Fibroblast of skin of left biceps (primary cell): ENCODE measurements around the gene ATP5PD.

Source experiments
- DNase-seq, 2 experiments: peaks; one replicate each; pipeline ENCODE4 v3.0.0-alpha.2; 2013; ENCODE audit warnings: low read depth in 2 of 2

The ATP5PD gene

DNA sequence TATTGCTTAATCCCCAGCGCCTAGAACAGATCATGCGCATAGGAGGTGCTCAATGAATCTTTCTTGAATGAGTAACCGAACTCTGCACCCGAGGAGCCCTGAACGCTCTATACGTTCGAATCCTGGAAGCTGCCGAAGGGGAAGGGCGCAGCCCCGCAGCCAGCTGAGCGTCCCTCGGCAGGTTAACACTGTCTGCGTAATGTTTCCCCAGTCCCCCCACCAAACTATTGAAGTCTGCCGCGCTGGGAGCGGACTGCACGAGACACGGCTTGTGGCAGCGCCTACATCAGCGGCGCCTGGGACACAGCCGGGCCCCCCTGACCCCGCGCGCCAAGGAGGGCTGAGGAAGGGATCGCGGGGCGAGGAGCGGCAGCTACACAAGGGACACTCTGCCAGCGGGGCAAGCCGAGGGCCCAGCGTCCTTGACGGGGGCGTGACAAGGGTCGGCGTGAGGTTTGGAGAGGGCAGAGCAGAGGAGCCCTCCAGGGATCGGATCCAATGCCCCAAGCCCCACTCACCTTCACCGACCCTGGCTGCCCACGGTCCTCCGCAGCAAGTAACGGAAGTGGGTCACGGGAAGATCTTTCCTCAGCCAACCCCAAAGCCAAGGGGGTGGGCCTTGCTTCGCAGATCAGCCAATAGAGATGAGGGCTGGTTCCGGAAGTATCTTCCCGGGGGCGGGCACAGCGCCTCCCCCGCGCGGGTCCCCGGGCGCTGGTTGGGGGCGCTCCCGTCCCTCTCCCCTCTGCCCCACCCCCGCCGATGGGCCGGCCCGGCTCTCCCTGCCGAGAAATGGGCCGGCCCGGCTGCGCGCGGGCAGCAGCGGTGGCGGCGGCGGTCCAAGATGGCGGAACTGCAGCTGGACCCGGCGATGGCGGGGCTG lies at the start of gene ATP5PD, which contains the start of gene KCTD2:
TSS of gene ATP5PD (minus strand) at position 563 of the 883 bp plus-strand sequence. CDS start 4,319 bp downstream, outside the sequence.
TSS of gene KCTD2 (plus strand) at position 819 of the 883 bp plus-strand sequence. CDS start at position 845, 26 bp downstream.
- DNase-seq: peak; percentile 90 to 91

DNA sequence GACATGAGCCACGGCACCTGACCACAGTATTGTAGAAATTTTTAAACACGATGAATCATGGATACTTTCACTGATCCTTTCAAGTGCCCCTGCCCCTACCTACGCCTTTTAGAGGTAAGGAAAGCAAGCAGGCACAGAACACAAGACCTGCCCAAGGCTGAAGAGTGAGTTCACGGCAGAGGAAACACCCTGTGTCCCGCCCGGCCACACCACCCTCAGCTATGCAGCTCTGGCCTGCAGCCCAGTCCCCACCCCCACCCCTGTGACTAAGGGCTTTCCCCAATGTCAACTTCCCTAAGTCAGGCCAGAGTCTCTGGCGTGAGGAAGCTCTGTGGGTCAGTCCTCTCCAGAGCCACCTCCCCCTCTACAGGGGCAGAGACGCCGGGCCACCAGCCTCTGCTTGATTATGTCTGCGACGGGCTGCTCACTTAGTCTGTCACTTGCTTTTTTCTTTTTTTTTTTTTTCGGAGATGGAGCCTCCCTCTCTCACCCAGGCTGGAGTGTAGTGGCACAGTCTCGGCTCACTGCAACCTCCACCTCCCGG lies 49.4 kb upstream of the ATP5PD start:
- no peak for DNase-seq

DNA sequence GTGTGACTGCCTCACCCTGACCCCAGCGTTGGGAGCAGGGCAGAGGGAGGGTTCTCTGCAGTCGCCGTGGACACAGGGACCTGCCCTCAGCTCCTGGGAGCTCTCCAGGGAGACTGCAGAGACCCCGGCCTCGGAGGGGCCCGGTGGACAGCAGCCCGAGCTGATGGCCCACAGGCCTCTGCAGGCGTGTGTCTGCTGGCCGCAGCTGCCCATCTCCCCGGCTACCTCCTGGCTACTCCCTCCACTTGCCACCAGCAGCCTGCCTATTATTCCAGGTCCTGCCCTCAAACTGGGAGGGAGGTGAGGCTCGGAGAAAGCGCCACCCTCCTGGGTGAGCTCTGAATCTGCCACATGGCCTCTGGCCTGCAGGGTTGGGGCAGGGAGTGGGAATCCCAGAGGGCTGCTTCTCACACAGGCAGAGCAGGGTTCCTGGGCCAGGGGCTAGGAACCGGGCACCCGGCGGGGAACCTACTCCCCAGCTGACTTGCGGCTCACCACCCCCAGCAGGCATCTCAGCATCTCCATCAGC lies 48.2 kb upstream of the ATP5PD start:
- no peak for DNase-seq

DNA sequence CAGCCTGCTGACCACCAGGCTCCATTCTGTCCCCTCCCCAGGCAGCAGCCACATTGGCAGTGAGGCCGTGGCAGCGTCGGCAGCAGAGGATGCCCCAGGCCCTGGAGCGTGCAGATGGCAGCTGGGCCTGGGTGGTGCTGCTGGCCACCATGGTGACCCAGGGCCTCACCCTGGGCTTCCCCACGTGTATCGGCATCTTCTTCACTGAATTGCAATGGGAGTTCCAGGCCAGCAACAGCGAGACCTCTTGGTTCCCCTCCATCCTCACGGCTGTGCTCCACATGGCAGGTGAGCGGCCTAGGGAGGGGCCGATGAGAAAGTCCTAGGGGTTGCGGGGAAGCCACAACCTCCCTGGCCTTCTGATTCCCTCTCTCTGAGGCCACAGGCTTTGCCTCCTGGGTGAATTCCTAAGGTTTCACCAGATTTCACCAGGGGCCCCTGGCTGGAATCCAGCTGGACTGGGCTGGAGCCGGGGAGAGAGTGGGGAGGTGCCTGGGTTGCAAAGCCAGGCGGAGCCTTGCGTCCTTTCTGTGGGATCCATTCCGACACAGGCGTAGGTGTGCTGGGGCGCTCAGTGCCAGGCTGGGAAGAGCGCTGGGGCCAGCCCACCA lies 46.9 kb upstream of the ATP5PD start:
- no peak for DNase-seq

DNA sequence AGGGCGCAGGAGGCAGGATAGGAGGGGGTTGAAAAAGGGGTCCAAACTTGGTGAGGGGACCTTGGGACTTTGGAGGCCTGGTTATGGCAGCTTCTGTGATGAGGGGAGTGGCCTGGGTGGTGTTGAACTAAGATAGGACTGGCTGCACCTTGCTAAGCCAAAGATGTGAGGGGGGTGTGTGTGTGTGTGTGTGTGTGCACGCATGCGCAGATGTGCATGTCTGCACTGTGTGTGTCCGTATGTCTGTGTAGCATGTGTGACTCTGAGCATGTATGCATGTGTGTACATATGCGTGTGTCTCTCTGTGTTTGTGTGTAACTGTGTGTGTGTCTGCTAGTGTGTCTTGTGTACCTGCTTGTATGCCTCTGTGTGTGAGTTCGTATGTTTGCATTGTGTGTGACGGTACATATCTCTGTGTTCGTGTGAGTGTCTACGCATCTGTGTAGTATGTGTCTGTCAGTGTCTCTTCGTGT lies 45.1 kb upstream of the ATP5PD start:
- no peak for DNase-seq

DNA sequence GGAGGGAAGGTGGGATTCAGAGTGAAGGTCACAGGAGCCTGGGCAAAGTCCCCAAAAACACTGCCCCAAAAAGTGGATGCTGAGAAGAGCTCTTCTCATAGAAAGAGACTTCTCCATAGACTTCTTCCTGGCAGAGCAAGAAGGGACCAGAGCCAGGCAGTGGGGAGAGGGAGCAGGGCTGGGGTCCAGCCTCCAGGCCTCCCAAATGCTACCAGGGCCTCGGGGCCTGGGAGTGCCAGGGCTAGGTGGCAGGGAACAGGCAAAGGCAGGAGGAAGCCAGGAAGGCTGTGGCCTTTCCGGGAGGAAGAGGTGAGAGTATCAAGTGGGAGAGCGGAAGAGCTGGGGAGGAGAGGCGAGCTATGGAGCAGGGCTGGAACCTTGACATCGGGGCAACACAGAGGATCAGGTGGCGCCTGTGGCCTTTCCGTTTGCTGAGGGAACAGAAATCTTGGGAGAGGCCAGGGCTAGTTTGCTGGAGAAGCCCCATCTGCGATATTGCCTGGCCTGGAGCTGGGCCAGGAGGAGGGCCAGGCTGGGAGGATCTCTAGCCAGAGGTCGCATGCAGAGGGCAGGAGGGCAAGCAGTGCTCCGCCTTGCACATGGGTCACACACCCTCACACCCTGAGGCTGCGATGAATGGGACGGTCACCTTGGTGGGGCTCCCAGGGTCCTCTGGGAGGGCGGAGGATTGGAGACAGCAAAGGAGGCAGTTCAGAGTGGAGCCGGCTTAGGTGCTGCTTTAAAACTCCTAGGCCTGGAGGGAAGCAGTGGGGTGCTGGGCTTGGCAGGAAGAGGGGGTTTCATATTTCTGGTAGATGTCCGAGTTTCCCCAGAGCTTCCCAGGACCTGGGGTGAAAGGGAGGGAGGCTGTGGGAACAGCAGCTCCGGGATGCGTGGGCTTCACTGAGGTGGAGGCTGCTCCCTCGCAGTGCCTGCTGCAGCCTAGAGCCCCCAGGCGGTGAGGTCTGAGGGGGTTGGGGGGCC lies 44.4 kb upstream of the ATP5PD start:
- no peak for DNase-seq

DNA sequence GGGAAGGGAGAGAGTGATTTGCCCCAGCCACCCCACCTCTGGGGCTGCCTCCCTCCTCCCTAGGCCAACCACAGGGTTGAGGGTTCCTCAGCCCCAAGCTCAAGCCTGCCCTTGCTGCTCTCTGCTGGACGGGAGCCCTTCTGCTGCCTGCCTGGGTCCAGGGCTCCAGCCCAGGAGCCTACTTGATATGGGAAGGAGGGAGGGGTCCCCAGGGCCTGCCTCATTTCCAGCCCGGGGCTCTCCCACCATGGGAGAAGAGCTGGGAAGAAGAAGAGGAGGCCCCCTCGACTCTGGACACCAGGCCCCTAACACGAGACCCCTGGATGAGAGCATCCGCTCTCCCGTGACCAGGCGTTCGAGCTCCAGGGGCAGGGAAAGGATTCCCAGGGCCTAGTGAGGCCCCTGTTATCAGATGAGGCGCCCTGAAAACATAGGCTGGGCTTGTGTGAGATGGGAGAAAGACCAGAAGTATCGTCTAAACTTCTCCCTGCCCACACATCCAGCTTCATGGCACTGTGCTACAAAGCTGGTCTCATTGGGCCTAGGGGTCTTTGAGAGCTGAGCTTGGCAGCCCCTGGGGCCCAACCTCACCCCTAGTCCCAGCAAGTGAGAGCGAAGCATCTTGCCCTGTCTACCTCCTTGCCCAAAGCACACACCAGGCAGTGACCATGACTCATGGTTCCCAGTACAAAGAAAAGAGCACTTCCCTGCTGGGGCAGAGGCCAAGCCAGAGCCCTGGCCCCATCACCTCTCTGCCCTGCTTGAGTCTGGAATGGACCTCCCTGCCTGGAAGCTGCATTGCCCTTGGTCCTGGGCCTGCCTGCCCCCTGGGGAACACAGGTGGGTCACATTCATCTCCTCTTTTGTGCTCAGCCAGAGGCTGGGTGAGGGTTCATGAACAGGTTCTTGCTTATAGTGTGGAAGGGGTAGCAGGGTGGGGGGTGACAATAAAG lies 42.0 kb upstream of the ATP5PD start:
- no peak for DNase-seq

DNA sequence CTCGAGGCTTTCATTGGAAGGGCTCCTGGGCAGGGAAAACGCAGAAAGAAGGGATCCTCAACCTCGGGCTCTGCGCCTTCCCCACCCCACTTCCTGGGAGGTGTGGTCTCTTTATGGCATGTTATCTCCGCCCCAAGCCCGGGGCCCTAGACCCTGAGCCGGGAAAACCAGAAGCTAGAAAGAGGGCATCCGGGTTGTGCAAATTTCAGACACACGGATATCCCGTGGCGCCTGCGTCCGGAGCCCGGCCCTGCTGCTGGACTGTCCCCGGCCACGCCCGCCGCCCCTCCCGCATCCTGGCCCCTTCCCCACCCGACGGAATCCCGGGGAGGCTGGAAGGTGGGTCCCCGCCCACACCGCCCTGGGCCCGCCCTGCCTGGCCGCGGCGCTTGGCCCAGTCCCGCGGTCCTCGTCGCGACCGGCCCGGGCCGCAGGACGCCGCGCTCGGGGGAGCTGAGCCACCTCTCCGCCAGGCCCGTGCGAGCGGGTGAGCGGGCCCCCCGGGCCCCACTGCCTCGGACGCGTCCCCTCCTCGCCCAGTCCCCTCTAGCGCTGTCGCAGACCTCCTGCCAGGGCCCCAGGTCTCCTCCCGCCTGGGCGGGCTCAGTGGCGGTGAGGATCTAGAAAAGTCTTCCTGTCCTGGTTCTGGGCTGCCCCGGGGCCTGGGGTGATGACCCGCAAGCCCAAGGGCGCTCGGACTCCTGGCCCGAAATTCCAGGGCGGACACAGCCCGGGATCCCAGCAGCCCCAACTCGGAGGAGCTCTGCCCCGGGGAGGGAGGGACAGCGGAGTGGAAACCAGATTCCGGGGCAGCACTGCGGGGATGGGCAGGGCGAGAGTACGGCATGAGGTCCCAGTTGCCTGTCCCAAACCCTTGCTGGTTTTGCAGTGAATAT lies 41.0 kb upstream of the ATP5PD start, which contains the start of gene SLC16A5:
TSS of gene SLC16A5 (plus strand) at position 397 of the 896 bp plus-strand sequence. CDS start 5,683 bp downstream, outside the sequence.
- no peak for DNase-seq

DNA sequence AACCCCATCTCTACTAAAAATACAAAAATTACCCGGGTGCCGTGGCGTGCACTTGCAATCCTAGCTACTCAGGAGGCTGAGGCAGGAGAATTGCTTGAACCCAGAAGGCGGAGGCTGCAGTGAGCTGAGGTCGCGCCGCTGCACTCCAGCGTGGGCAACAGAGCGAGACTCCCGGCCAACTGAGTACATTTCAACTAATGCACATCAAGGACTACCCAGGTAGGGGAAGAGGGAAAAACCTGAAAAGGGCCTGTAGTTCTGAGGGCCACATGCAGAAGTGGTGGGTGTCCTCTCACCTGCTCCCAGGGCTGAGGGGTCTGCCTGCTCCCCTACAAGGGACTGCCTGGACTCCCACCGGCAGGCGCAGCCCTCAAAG lies 40.4 kb upstream of the ATP5PD start:
- DNase-seq: no peak

DNA sequence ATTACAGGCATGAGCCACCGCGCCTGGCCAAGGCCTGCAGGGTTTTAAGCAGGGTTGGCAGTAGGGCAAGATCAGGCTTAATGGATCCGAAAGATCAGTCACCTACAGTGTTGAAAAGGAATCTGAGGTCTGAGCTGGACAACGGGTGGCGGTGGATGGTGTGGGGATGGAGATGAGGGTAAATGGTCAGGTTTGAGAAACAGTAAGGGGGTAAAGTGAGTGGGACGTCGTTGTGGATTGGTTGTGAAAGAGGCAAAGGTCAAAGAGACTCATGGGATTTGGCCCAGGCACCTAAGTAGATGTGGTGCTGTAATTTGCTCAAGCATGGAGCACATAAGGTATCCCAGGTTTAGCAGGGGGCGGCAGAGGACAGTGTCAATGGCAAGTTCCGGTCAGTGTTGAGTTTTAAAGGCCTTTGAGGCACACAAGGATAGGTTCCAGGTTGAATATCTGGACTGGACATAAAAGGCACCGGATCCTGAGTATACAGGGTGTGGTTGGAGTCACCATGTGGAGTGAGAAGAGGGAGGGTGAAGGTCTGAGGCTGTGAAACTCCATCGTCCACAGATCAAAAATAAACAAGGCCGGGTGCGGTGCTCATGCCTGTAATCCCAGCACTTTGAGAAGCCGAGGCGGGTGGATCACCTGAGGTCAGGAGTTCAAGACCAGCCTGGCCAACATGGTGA lies 39.9 kb upstream of the ATP5PD start:
- DNase-seq: no peak

DNA sequence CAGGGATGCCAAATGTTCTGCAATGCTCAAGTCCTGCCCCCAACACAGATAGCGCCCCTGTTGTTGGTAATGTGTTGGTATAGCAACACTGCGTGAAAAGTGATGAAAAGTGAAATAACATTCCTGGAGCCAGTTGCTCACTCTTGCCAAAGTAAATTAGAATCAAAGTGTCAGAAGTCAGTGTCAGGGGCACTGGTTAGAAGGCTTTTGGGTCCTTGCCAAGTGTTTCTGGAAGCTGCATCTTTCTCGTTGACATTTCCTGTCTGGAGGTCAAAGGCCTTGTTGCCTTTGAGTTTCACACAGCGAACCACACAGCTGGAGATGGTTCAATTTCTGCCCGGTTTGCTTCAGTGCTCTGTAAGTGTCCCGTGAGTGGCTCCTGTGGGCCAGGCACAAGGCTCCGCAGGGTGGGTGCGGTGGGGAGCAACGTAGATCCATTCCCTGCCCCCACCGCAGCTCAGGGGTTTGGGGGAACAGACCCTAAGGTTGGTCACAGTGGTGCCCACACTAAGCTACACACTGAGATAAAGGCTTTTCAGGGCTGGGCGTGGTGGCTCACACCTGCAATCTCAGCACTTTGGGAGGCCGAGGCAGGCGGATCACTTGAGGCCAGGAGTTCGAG lies 37.4 kb upstream of the ATP5PD start:
- no peak for DNase-seq

DNA sequence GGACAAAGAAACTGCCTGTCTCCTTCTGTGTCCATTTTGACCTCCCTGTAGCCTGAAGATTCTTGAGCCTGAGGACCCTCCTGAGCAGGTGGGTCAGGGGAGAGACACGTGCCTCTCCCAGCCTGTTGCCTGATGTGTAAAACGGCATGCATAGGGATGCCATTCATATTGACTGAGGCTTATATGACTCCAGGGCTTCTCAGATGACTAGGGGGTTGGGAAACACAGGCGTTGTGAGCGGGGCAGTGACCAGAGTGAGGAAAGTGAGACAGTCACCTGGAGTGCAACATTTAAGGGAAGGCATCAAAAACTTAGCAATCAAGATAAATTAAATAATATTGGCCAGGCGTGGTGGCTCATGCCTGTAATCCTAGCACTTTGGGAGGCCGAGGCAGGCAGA lies 35.9 kb upstream of the ATP5PD start:
- DNase-seq: no peak

DNA sequence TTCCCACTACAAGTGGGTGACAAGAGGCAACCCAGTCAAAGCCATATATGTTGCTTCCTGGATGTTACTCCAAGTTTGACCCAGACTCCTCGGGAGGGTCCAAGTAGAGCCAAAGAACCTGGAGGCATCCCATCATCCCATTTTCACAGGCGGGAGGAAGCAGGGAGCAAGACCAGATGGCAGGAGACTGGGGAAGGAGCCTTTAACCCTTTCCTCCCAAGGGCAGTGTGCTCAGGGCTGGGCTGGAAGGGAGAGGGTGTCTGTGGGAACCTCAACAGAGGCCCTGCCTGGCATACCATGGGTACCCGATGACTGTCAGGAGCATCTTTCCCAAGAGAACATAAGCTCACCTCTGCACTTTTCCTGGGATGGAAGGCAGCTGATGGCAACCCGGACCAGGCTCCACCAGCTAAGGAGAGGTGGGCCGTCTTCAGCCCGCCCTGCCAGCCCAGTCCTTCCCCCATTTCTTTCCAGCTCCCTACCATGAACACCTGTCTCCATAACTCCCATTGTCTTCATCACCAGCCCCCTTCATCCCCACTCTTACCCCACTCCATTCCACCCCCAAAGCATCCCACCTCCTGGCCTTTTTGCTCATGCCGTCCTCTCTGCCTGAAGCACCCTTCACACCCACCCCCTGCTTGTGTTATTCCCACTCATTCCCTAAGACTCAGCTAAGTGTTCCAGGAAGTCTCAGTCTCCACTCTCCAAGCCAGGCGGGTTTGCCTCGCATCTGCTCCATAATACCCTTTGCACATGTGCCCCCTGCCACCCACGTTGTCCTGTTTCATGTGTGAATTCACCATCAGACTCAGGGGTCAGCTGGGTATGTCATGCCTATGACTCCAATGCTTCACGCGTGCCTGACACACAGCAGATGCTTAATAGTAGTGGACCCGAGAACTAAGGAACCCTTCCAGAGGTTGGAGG lies 35.1 kb upstream of the ATP5PD start:
- no peak for DNase-seq

DNA sequence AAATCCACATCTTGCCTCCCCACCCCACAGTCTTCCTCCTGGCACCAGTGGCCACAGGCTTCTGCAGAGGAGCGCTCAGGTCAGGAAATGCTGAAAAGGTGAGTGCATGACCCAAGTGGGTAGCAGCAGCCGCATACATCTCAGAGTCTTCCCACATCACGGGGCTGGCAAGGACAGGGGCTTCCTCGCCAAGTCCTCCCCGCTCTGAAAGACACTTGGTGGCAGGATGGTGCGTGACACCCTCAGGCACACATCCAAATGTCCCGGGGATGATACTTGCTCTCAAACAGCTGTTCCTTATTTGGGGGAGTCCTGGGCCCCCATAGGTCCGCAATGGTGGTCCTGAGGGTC lies 32.2 kb upstream of the ATP5PD start:
- no peak for DNase-seq

DNA sequence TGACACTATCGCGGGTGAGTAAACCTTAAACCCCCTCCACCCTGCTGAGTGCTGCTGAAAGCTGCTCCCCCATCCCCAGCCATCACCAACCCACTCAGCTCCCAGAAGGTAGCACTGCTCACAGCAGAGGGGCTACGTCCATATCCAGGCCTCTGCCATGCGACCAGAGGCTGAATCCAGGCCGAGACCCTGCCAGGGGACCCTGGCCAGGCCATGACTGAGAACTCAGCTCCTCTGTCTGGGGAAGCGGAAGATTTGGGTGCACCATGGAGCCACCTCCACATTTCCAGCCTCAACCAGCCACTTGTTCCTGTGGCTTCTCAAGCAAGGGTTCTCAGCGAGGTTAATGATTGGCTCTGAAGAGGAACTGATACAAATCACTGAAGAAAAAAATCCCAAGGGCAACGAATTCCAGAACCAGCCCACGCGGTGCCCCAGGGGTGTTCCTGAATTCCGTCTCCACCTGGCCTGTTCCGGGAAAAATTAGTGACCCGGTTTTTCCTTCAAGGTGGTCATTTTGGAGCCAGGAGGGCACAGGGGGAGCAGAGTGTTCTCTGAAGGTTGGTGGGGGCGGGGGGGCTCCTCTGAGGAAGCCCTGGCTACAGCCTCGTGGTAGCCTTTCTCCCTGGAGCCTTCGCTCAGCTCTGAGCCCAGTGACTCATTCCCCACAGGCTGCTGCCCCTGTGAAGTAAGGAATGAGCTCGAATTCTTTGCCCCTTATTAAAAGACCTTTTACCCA lies 31.7 kb upstream of the ATP5PD start:
- peak in 1 of 2 experiments; percentile 49 for DNase-seq
